Kidney capillary endothelial cell (primary cell): ENCODE measurements around the gene MTTP.

Source experiments
- DNase-seq: peaks from one replicate; pipeline ENCODE4 v3.0.0-alpha.2; 2018; ENCODE audit warnings: low spot score

Gene MTTP

DNA sequence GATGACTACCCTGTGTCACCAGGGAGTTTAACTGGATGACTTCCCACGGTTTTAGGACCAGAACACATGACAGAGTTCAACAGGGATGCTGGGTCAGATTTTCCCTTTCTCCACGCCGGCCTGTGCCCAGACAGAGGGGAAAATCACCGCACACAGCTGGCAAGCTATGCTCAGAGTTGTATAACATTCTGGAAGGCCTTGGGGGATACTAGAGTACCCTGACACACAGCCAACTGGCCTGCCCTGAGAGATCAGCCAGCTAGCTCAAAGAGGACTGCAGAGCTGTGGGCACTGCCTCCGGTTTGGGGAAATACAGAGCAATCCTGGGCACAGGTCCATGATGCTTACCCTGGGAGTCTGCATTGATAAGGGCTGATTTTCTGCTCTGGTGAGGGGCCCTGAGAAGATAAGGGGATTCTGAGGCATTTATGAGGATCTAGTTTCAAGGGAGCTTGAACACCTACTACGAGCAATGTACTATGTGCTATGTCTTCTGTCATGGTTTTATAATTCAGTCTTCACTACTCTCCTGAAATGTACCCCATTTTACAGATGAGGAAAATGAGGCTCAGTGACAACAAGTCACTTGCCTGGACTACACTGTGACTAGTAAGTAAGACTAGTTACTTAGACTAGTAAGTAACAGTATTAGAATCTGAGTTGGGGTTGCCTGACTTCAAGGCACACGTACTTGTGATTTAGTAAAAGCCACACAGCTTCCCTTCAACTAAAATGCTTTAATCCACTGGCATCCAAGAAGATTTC lies 68.3 kb downstream of the MTTP start:
- DNase-seq, result no peak

DNA sequence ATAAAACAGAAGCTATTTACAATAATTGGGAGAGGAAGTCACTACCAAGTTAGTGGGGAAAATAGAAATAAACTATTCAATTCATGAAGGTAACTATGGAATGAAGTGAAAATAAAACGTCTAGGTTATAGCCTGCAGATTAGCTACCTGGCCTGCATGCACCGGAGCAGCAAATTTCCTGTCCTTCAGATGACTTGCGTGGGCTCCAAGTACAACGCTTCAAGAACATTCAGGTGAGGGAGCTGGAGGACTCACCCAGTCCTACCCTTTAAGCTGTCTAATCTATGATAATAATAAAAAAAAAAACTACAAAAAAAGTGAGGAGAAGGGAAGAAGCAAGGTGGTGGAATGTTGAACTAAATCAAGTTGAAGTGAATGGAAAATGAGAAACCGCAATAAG lies 69.8 kb downstream of the MTTP start:
- DNase-seq, result no peak

DNA sequence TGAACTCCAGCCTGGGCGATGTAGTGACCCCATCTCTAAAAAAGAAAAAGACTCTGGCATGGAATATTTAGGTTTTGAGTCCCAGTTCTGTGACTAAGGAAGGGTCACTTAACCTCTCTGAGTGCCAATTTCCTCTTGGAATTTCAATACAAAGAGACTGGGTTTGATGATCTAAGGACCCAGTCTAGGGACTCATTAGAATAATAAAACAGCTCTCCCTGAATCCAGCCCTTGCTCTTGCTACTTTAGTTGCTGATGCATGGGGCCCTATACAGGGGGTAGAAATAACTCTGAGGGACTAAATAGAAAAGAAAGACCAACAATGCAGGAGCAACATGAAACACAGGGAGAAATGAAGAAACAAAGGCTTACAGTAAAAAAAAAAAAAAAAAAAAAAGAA lies 70.4 kb downstream of the MTTP start:
- DNase-seq, result no peak

GRCh38 chr4:99645638-99646037 lies 71.0 kb downstream of the MTTP start:
- no peak for DNase-seq

DNA sequence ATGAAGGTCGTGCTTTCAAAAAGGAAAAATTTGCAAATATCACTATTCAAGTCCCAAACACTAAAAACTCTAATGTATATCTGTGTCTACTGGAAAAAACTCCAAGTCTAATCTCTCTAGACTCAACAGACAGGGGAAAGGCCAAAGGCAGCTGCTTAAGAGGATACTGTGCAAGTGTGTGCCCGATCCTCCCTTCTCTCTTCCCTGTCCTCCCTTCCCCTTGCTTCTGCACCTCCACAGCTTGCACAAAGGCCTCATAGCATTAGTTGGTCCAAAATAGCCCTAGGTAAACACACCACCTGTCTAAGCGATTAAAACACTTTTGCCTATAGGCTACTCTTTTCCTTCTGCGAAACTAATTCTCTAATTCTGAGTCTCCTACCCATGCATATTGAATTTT lies 72.4 kb downstream of the MTTP start:
- DNase-seq, result no peak

DNA sequence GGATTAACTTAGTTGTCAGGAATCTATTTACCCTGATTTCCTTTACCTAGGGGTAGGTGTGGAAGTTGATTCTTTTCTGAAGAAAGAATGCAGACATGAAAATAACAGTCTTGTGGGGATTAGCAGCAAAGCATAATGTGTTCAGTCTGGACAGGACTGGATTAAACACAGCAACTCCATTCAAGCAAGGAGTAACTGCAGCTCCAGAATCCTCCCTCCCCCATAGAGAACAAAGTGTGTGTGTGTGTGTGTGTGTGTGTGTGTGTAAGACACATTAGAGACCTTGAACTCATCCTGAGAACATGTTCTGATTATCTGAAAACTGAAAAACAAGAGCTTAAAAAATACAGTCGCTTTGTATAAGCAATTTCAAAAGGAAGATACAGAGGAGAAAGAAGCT lies 73.7 kb downstream of the MTTP start:
- DNase-seq, result no peak

- DNase-seq, result no peak
Measured at GRCh38 chr4:99649208-99649607, 74.6 kb downstream of the MTTP start.

- no peak for DNase-seq
Measured at GRCh38 chr4:99649778-99650177, 75.2 kb downstream of the MTTP start.

DNA sequence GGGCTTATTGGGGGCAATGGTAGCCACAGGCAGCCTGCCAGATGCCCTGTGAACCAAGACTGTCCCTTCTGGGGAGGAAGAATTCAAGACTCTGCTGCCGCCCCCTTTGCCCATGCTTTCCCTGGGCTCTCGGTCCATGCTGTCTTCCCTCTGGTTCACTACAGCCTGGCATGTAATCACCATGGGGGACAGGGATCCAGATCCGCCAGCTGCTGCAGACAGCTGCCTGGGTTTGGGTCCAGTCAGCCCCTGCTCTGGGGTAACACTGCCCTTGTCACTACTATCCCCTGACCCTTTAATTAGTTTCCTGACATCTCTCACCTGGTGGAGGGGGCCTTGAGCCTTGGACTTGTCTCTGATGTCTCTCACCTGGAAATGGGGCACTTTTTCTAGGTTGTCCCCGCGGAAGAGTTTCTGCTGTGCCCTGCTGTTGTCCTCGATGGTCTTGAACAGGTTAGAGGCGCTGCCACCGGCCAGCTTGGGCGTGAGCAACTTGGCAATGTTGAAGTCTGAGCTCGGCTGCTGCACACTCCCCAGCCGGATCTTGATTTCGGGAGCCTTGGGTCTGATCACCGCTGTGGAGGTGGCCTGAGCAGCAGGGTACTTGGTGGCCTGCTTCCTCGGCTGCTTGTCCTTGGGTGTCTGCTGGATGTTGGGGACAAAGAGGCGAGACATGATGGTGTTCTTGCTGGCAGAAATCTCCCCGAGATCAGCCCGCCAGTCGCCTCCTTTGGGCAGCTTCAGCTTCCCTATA lies 76.6 kb downstream of the MTTP start:
- DNase-seq, result no peak

DNA sequence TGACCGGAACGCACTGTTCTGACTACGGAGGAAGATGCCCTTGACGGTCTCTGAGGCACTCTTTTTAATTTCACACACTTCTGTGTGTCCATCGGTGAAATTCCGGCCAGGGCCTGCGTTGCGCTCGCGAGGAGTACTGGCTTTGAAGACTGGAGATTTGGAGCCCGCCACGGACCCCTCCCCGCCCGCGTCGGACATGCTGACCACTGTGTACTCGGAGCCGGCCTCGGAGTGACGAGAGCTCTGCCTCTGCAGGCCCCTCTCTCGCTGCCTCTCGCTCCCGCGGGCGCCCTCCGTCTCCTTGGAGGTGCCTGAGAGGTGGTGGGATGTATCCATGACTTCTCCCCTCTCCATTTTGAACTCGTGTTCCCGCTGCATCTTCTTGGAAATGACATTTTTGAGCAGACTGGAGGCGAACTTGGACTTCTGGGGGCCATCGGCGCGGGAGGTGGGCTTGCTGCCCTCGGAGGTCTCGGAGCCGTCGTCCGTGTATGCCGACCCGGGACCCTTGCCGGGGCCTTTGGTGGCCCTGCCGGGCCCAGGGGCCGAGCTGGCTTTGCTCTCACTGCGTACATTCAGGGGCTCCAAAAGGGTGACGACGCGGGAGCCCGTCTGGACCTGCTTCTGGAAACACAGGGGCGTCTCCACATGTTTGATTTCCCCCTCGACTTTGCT lies 77.3 kb downstream of the MTTP start:
- DNase-seq, result no peak

GRCh38 chr4:99652596-99653436 lies 78.2 kb downstream of the MTTP start:
- DNase-seq, result no peak

- DNase-seq, result no peak
Measured at GRCh38 chr4:99653916-99654315, 79.3 kb downstream of the MTTP start.

DNA sequence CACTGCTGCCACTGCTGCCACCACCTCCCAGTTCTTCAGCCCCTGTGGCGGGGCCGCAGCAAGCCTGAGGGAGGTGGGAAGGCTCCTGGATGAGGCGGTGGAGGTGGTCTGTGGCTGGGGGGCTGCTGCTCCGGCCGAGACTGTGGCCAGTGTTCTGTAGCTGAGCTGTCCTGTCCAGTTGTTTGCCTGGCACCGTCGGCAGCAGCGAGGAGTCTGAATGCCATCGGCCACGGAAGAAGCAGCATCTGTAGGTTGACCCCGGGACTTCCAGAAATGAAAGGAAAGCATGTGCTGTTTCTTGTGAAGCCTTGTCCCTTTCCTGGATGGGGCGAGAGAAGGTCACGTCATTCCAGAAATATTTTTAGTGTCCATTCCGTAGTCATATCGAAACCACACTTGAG lies 79.7 kb downstream of the MTTP start:
- DNase-seq, result peak; percentile 27

- DNase-seq, result no peak
Measured at GRCh38 chr4:99655308-99656081, 80.9 kb downstream of the MTTP start.

DNA sequence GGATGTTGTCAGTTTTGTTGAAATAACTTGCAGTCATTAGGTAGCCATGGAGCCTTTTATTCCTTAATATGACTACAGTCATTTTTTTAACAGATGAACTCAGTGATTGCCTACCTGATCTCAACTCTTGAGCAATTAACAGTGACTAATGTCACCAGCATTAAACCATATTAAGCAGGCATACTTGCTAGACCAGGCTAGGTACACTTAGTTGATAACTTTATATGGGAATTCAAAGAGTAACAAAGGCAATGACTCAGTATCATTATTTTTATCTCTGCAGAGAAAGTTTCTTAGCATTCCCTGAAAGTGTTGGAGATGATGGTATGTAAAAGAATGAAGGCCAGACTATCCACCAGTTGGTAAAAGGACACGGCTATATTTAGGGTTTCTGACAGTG lies 83.2 kb downstream of the MTTP start, which contains the start of gene C4orf54:
C4orf54 (minus strand) TSS at position 31 of the 400 bp plus-strand sequence. CDS start 3,180 bp downstream, outside the sequence.
- DNase-seq, result no peak

DNA sequence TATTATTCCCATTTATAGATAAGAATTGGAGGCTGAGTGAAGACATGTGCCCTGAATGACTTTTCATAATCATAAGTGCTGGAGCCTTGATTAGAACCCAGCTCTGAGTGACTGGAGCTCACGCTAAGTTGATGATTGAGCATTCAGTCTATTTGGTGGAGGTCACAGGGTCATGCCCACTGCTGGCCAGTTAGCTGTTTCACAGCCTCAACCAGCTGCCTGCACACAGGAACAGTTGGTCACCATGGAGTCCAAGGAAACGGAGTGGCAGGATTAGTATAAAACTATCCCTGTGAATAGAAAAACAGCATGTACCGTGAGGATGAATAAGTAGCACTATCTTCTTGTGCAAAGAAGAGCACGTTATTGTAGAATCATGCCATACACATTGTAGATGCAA lies 84.0 kb downstream of the MTTP start:
- no peak for DNase-seq

GRCh38 chr4:99661907-99662306 lies 87.3 kb downstream of the MTTP start:
- DNase-seq, result no peak

DNA sequence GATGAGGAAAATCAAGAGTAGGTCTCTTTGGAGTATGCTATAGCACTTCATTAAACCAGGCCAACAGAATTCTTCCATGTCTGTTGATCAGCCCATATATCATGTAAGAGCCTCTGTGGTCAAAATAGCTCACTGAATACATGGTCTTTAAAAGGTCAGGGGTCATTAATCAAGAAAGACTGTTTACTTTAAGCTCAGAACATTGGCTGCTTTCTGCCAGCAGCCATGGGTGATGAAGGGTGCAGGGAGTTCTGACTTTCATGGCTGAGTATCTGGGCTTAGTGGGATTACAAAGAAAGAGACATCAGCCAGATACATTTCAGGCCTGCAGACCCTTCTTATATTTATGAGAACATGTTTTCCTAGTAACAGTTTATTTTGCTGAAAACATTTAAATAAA lies 90.1 kb downstream of the MTTP start:
- DNase-seq, result no peak

DNA sequence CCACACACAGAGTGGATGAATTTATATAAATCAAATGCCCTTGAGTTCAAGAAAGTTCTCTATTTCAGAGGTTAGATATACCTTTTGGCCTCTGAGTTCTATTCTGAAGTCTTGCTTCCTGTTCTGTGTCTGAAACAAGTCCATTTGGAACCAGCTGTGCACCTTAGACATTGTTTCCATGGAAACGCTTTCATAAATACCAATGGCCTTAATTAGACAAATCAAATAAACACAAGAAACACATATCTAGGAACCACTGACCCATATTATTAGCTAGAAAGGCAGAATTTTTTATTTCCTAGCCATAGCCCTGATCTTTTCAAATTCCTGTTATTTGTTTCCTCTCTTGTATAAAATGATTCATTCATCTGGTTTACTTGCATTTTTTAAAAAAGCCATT lies 91.4 kb downstream of the MTTP start:
- DNase-seq, result no peak

DNA sequence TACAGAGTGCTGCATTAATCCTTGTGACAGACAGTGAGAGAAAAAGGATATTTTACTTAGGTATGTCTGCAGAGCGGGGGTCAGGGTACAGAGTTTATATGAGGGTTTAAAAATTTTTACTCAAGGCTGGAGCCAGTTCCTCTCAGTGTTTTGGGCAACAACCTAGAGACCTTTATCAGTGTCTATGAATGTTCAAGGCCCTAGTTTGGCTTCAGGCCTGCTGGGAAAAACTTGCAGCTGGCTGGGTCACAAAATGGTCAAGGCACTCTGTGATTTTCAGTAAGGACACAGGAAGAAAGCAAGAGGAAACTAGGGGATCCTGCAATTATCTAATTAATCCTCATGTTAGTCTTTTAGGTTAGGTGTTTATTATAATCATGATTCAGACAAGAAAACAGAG lies 93.8 kb downstream of the MTTP start:
- no peak for DNase-seq

GRCh38 chr4:99669084-99669483 lies 94.5 kb downstream of the MTTP start:
- DNase-seq, result no peak
